Tibial nerve (tissue), 4 donors: Measurements from ENCODE around the gene UPF3A.

Experiments used
- CTCF ChIP-seq, 5 experiments: fragments of 200-600 bp in 3 of 5; fragments of 450-650 bp in 2 of 5; sonication (generic) in 3 of 5; IDR thresholded peaks; one replicate each; pipeline ENCODE4 v1.5.1; 2016 to 2019; ENCODE audit warnings: antibody characterized with exemption in 5 of 5, mild to moderate bottlenecking in 3 of 5, moderate library complexity in 2 of 5
- EP300 ChIP-seq, 2 donors: sonication (generic); formaldehyde crosslinking; IDR thresholded peaks; one replicate each; pipeline ENCODE4 v1.6.1; 2017; ENCODE audit warnings: antibody characterized with exemption in 2 of 2, mild to moderate bottlenecking in 1 of 2
- POLR2A ChIP-seq, 2 donors: fragments of 450-650 bp; IDR thresholded peaks; one replicate each; pipeline ENCODE4 v1.6.1; 2017; ENCODE audit warnings: antibody characterized with exemption in 2 of 2, mild to moderate bottlenecking in 2 of 2, moderate library complexity in 2 of 2

- TF ChIP-seq POLR2A (IDR thresholded peaks at IDR 0.05) (no peak), CTCF (IDR thresholded peaks at IDR 0.05) (no peak), EP300 (IDR thresholded peaks at IDR 0.05) (no peak)
Measured at GRCh38 chr13:114248011-114248410, 33.4 kb upstream of the UPF3A start.
